ENCODE results near the gene TALDO1. TPM values are rescaled to one million over a fixed set of nuclear protein-coding genes. Genes with fewer than 3 reads are reported as not detected.

TALDO1 gene
- total RNA-seq, 1 experiment from 2014 or later = 314 TPM

GRCh38 chr11:762421-763072 is 15.3 kb downstream of the TALDO1 start (continued):
- peak; percentile 57; the same call in 1 of the 2 replicates for TF ChIP-seq FOXP1 (CRISPR knock-in tag; IDR thresholded peaks at IDR 0.05; ENCODE audit: borderline replicate concordance)
- no peak for TF ChIP-seq JUN (CRISPR knock-in tag; IDR thresholded peaks at IDR 0.05)
- TF ChIP-seq PRRX2 (CRISPR knock-in tag; IDR thresholded peaks at IDR 0.05) = no peak
- TF ChIP-seq ZSCAN18 (CRISPR knock-in tag; IDR thresholded peaks at IDR 0.05) = no peak
- TF ChIP-seq TCF7 (CRISPR knock-in tag; IDR thresholded peaks at IDR 0.05; ENCODE audit: low read depth) = 0 out of 2 replicates have a peak, but pooled peaks have one; percentile 34
- no peak for TF ChIP-seq MAX (CRISPR knock-in tag; IDR thresholded peaks at IDR 0.05)
- no peak for TF ChIP-seq E2F1 (CRISPR knock-in tag; IDR thresholded peaks at IDR 0.05)
- no peak for TF ChIP-seq CDX4 (CRISPR knock-in tag; IDR thresholded peaks at IDR 0.05; ENCODE audit: borderline replicate concordance)
- TF ChIP-seq KAT7 (CRISPR knock-in tag; IDR thresholded peaks at IDR 0.05; ENCODE audit: borderline replicate concordance) = no peak
- TF ChIP-seq ZNF138 (CRISPR knock-in tag; conservative IDR thresholded peaks at IDR 0.05) = no peak
- no peak for TF ChIP-seq SMAD4 (CRISPR knock-in tag; IDR thresholded peaks at IDR 0.05)
- no peak for TF ChIP-seq USF1 (CRISPR knock-in tag; IDR thresholded peaks at IDR 0.05)
- no peak for TF ChIP-seq USF2 (CRISPR knock-in tag; IDR thresholded peaks at IDR 0.05)
- TF ChIP-seq ZNF532 (CRISPR knock-in tag; IDR thresholded peaks at IDR 0.05; ENCODE audit: borderline replicate concordance) = no peak; the same call in 1 of the 2 replicates
- TF ChIP-seq JAZF1 (CRISPR knock-in tag; IDR thresholded peaks at IDR 0.05) = no peak
- no peak for TF ChIP-seq ATF1 (CRISPR knock-in tag; IDR thresholded peaks at IDR 0.05)
- TF ChIP-seq AFF4 (CRISPR knock-in tag; IDR thresholded peaks at IDR 0.05; ENCODE audit: borderline replicate concordance) = no peak
- TF ChIP-seq SP1 (CRISPR knock-in tag; conservative IDR thresholded peaks at IDR 0.05) = 0 out of 2 replicates have a peak, but pooled peaks have one; percentile 15

Measured in WTC11 (cell line).